NCI-H1417 (cell line): ENCODE measurements around the gene EIF4EBP2.

ENCODE experiments used
- DNase-seq, 3 experiments: peaks; one replicate each; lab custom pipeline; 2025; lab: John Stamatoyannopoulos, UW

The EIF4EBP2 gene

GRCh38 chr10:70404036-70404786, at the start of gene EIF4EBP2:
Gene EIF4EBP2, plus strand, starts transcription at chr10:70404145. Its CDS starts 257 bp downstream, at chr10:70404402.
- peak; percentile 81 to 93 (median 87) for DNase-seq

GRCh38 chr10:70354556-70354955, 49.4 kb upstream of the EIF4EBP2 start:
- peak in 1 of 3 experiments; percentile 2 for DNase-seq

- peak in 1 of 3 experiments; percentile 29 for DNase-seq
These were observed 48.6 kb upstream of the EIF4EBP2 start for GRCh38 chr10:70355051-70356021.

- DNase-seq, result no peak
These were observed 46.4 kb upstream of the EIF4EBP2 start for GRCh38 chr10:70357565-70357964.

- peak in 1 of 3 experiments; percentile 7 for DNase-seq
These were observed 45.5 kb upstream of the EIF4EBP2 start for GRCh38 chr10:70358446-70358845.

- no peak for DNase-seq
These were observed 44.9 kb upstream of the EIF4EBP2 start for GRCh38 chr10:70359017-70359550.

GRCh38 chr10:70360215-70360614, 43.7 kb upstream of the EIF4EBP2 start:
- DNase-seq, result no peak

GRCh38 chr10:70362328-70362727, 41.6 kb upstream of the EIF4EBP2 start:
- no peak for DNase-seq

GRCh38 chr10:70363292-70363691, 40.7 kb upstream of the EIF4EBP2 start:
- no peak for DNase-seq

GRCh38 chr10:70363971-70364771, 39.8 kb upstream of the EIF4EBP2 start:
- peak; percentile 61 to 88 (median 70) for DNase-seq

- no peak for DNase-seq
These were observed 39.2 kb upstream of the EIF4EBP2 start for GRCh38 chr10:70364772-70365091.

- DNase-seq, result no peak
These were observed 36.6 kb upstream of the EIF4EBP2 start for GRCh38 chr10:70367195-70367796.

- DNase-seq, result no peak
These were observed 35.0 kb upstream of the EIF4EBP2 start for GRCh38 chr10:70368774-70369482.

GRCh38 chr10:70369498-70370018, 34.4 kb upstream of the EIF4EBP2 start:
- DNase-seq, result no peak

GRCh38 chr10:70370766-70371165, 33.2 kb upstream of the EIF4EBP2 start:
- no peak for DNase-seq

GRCh38 chr10:70371846-70372245, 32.1 kb upstream of the EIF4EBP2 start:
- DNase-seq, result no peak

- DNase-seq, result no peak
These were observed 28.9 kb upstream of the EIF4EBP2 start for GRCh38 chr10:70374775-70375614.

GRCh38 chr10:70376436-70377378, 27.2 kb upstream of the EIF4EBP2 start:
- no peak for DNase-seq
